GM12878 (cell line): Measurements from ENCODE around the gene ING5. TPM values are rescaled to one million over a fixed set of nuclear protein-coding genes. Genes with fewer than 3 reads are reported as not detected.

ENCODE experiments used
- polyA plus RNA-seq, 11 experiments: library from polyadenylated mRNA; depleted of rRNA in 4 of 11; unstranded in 6 of 11; stranded (reverse) in 5 of 11; fragments of >200 nt; fragmentation: Nextera tagmentation in 4 of 11; fragmentation: Illumina TruSeq in 1 of 11; extraction: Ambion mirVana in 4 of 11; extraction: Trizol in 1 of 11; gene quantifications; 1 replicate in 1 of 11; 2 replicates in 10 of 11; pipeline versions ENCODE4 v1.2.1 to v1.2.3, GENCODE V29; 2011 to 2016; ENCODE audit warnings: inconsistent platforms in 2 of 11, missing spikeins in 2 of 11, low read depth in 1 of 11
- total RNA-seq, 4 experiments: library from RNA; depleted of rRNA in 3 of 4; stranded (reverse); fragments of >200 nt in 3 of 4; fragmentation: Illumina TruSeq in 1 of 4; extraction: Trizol in 1 of 4; gene quantifications; 2 replicates each; pipeline versions ENCODE4 v1.2.1 to v1.2.3, GENCODE V29; 2013 to 2021

ING5 gene
- total and polyA plus RNA-seq, 10 of the 15 experiments (the other 5 are each of a cell fraction or from before 2014, with no cell fraction given), result 10.0 to 46.1 (median 27.2) TPM

Other genes starting within 250 kb of the ING5 start
Only the 7 nearest of the 10 such genes appear.
- not detected in 2 replicates for gene BOK, start 143.3 kb upstream of the ING5 start, total RNA-seq (2014; rRNA removed)
- gene BOK, start 143.3 kb upstream of the ING5 start, total RNA-seq (2014; rRNA removed; fragmentation: Illumina TruSeq; extraction: Trizol), result 0.04 TPM in 1 of 2 replicates, not detected in the other
- 0.08 and 0.15 TPM in 2 replicates for gene BOK, start 143.3 kb upstream of the ING5 start, total RNA-seq (2021)
- gene BOK, start 143.3 kb upstream of the ING5 start, polyA plus RNA-seq (2011; rRNA removed), result not detected in 2 replicates
- gene BOK, start 143.3 kb upstream of the ING5 start, polyA plus RNA-seq (2014; fragmentation: Illumina TruSeq; extraction: Trizol), result not detected in 2 replicates
- not detected for gene BOK, start 143.3 kb upstream of the ING5 start, polyA plus RNA-seq (2014; fragmentation: Nextera tagmentation; extraction: Ambion mirVana)
- gene BOK, start 143.3 kb upstream of the ING5 start, polyA plus RNA-seq (2014; rRNA removed), result 0.09 TPM in 1 of 2 replicates, not detected in the other
- under 1 TPM in 1 of 2 experiments, not detected in 1; 0.12 TPM for gene BOK, start 143.3 kb upstream of the ING5 start, polyA plus RNA-seq (2016; fragmentation: Nextera tagmentation; extraction: Ambion mirVana)
- 54.1 and 67.7 TPM in 2 replicates for gene THAP4, start 64.9 kb upstream of the ING5 start, total RNA-seq (2014; rRNA removed)
- 33.4 and 40.5 TPM in 2 replicates for gene THAP4, start 64.9 kb upstream of the ING5 start, total RNA-seq (2014; rRNA removed; fragmentation: Illumina TruSeq; extraction: Trizol)
- gene THAP4, start 64.9 kb upstream of the ING5 start, total RNA-seq (2021), result 54.5 and 55.0 TPM in 2 replicates
- gene THAP4, start 64.9 kb upstream of the ING5 start, polyA plus RNA-seq (2011; rRNA removed), result 12.2 and 31.2 TPM in 2 replicates
- 5.8 and 32.0 TPM in 2 replicates for gene THAP4, start 64.9 kb upstream of the ING5 start, polyA plus RNA-seq (2014; fragmentation: Illumina TruSeq; extraction: Trizol)
- 10 to 100 TPM; 12.9 to 22.7 TPM for gene THAP4, start 64.9 kb upstream of the ING5 start, polyA plus RNA-seq (2014; fragmentation: Nextera tagmentation; extraction: Ambion mirVana)
- gene THAP4, start 64.9 kb upstream of the ING5 start, polyA plus RNA-seq (2014; rRNA removed), result 63.6 and 68.8 TPM in 2 replicates
- 10 to 100 TPM; 48.5 to 49.3 TPM for gene THAP4, start 64.9 kb upstream of the ING5 start, polyA plus RNA-seq (2016; fragmentation: Nextera tagmentation; extraction: Ambion mirVana)
- gene ATG4B, start 64.3 kb upstream of the ING5 start, total RNA-seq (2014; rRNA removed), result 59.6 and 76.2 TPM in 2 replicates
- 29.2 and 36.7 TPM in 2 replicates for gene ATG4B, start 64.3 kb upstream of the ING5 start, total RNA-seq (2014; rRNA removed; fragmentation: Illumina TruSeq; extraction: Trizol)
- gene ATG4B, start 64.3 kb upstream of the ING5 start, total RNA-seq (2021), result 61.0 and 69.2 TPM in 2 replicates
- 45.8 and 84.1 TPM in 2 replicates for gene ATG4B, start 64.3 kb upstream of the ING5 start, polyA plus RNA-seq (2011; rRNA removed)
- gene ATG4B, start 64.3 kb upstream of the ING5 start, polyA plus RNA-seq (2014; fragmentation: Illumina TruSeq; extraction: Trizol), result 35.9 and 60.7 TPM in 2 replicates
- gene ATG4B, start 64.3 kb upstream of the ING5 start, polyA plus RNA-seq (2014; fragmentation: Nextera tagmentation; extraction: Ambion mirVana), result 1 to 10 TPM; 5.8 to 9.3 TPM
- 70.7 and 75.3 TPM in 2 replicates for gene ATG4B, start 64.3 kb upstream of the ING5 start, polyA plus RNA-seq (2014; rRNA removed)
- 10 to 100 TPM; 73.2 to 76.1 TPM for gene ATG4B, start 64.3 kb upstream of the ING5 start, polyA plus RNA-seq (2016; fragmentation: Nextera tagmentation; extraction: Ambion mirVana)
- gene DTYMK, start 15.2 kb upstream of the ING5 start, total RNA-seq (2014; rRNA removed), result 75.7 and 80.5 TPM in 2 replicates
- gene DTYMK, start 15.2 kb upstream of the ING5 start, total RNA-seq (2014; rRNA removed; fragmentation: Illumina TruSeq; extraction: Trizol), result 40.7 and 43.5 TPM in 2 replicates
- 80.5 and 82.4 TPM in 2 replicates for gene DTYMK, start 15.2 kb upstream of the ING5 start, total RNA-seq (2021)
- 42.8 and 54.3 TPM in 2 replicates for gene DTYMK, start 15.2 kb upstream of the ING5 start, polyA plus RNA-seq (2011; rRNA removed)
- 13.1 and 33.4 TPM in 2 replicates for gene DTYMK, start 15.2 kb upstream of the ING5 start, polyA plus RNA-seq (2014; fragmentation: Illumina TruSeq; extraction: Trizol)
- 10 to 100 TPM in 1 of 2 experiments, 1 to 10 TPM in 1; 7.0 to 20.5 TPM for gene DTYMK, start 15.2 kb upstream of the ING5 start, polyA plus RNA-seq (2014; fragmentation: Nextera tagmentation; extraction: Ambion mirVana)
- gene DTYMK, start 15.2 kb upstream of the ING5 start, polyA plus RNA-seq (2014; rRNA removed), result 64.4 and 72.1 TPM in 2 replicates
- gene DTYMK, start 15.2 kb upstream of the ING5 start, polyA plus RNA-seq (2016; fragmentation: Nextera tagmentation; extraction: Ambion mirVana), result 100 to 1,000 TPM; 220 TPM
- gene D2HGDH, start 32.6 kb downstream of the ING5 start, total RNA-seq (2014; rRNA removed), result 19.1 and 22.6 TPM in 2 replicates
- gene D2HGDH, start 32.6 kb downstream of the ING5 start, total RNA-seq (2014; rRNA removed; fragmentation: Illumina TruSeq; extraction: Trizol), result 6.3 and 8.2 TPM in 2 replicates
- gene D2HGDH, start 32.6 kb downstream of the ING5 start, total RNA-seq (2021), result 27.4 and 31.8 TPM in 2 replicates
- 6.0 and 8.6 TPM in 2 replicates for gene D2HGDH, start 32.6 kb downstream of the ING5 start, polyA plus RNA-seq (2011; rRNA removed)
- 1.7 and 5.2 TPM in 2 replicates for gene D2HGDH, start 32.6 kb downstream of the ING5 start, polyA plus RNA-seq (2014; fragmentation: Illumina TruSeq; extraction: Trizol)
- gene D2HGDH, start 32.6 kb downstream of the ING5 start, polyA plus RNA-seq (2014; fragmentation: Nextera tagmentation; extraction: Ambion mirVana), result 1 to 10 TPM in 1 of 2 experiments, under 1 TPM in 1; 0.52 to 1.1 TPM
- 32.1 and 39.5 TPM in 2 replicates for gene D2HGDH, start 32.6 kb downstream of the ING5 start, polyA plus RNA-seq (2014; rRNA removed)
- gene D2HGDH, start 32.6 kb downstream of the ING5 start, polyA plus RNA-seq (2016; fragmentation: Nextera tagmentation; extraction: Ambion mirVana), result 10 to 100 TPM; 13.5 to 14.4 TPM
- 0.11 TPM in 1 of 2 replicates, not detected in the other for gene GAL3ST2, start 74.8 kb downstream of the ING5 start, total RNA-seq (2014; rRNA removed)
- gene GAL3ST2, start 74.8 kb downstream of the ING5 start, total RNA-seq (2014; rRNA removed; fragmentation: Illumina TruSeq; extraction: Trizol), result not detected in 2 replicates
- 0.36 and 0.48 TPM in 2 replicates for gene GAL3ST2, start 74.8 kb downstream of the ING5 start, total RNA-seq (2021)
- gene GAL3ST2, start 74.8 kb downstream of the ING5 start, polyA plus RNA-seq (2011; rRNA removed), result not detected in 2 replicates
- not detected in 2 replicates for gene GAL3ST2, start 74.8 kb downstream of the ING5 start, polyA plus RNA-seq (2014; fragmentation: Illumina TruSeq; extraction: Trizol)
- not detected for gene GAL3ST2, start 74.8 kb downstream of the ING5 start, polyA plus RNA-seq (2014; fragmentation: Nextera tagmentation; extraction: Ambion mirVana)
- 0.19 TPM in 1 of 2 replicates, not detected in the other for gene GAL3ST2, start 74.8 kb downstream of the ING5 start, polyA plus RNA-seq (2014; rRNA removed)
- gene GAL3ST2, start 74.8 kb downstream of the ING5 start, polyA plus RNA-seq (2016; fragmentation: Nextera tagmentation; extraction: Ambion mirVana), result under 1 TPM in 1 of 2 experiments, not detected in 1; 0.09 TPM
- gene NEU4, start 107.2 kb downstream of the ING5 start, total RNA-seq (2014; rRNA removed), result 0.05 and 0.06 TPM in 2 replicates
- gene NEU4, start 107.2 kb downstream of the ING5 start, total RNA-seq (2014; rRNA removed; fragmentation: Illumina TruSeq; extraction: Trizol), result 0.05 TPM in 1 of 2 replicates, not detected in the other
- 0.28 and 0.98 TPM in 2 replicates for gene NEU4, start 107.2 kb downstream of the ING5 start, total RNA-seq (2021)
- gene NEU4, start 107.2 kb downstream of the ING5 start, polyA plus RNA-seq (2011; rRNA removed), result not detected in 2 replicates
- 0.01 TPM in 1 of 2 replicates, not detected in the other for gene NEU4, start 107.2 kb downstream of the ING5 start, polyA plus RNA-seq (2014; fragmentation: Illumina TruSeq; extraction: Trizol)
- not detected for gene NEU4, start 107.2 kb downstream of the ING5 start, polyA plus RNA-seq (2014; fragmentation: Nextera tagmentation; extraction: Ambion mirVana)
- gene NEU4, start 107.2 kb downstream of the ING5 start, polyA plus RNA-seq (2014; rRNA removed), result 0.08 and 0.14 TPM in 2 replicates
- gene NEU4, start 107.2 kb downstream of the ING5 start, polyA plus RNA-seq (2016; fragmentation: Nextera tagmentation; extraction: Ambion mirVana), result under 1 TPM in 1 of 2 experiments, not detected in 1; 0.23 TPM